SK-N-SH (cell line): ENCODE results near the gene NOP53. TPM values are rescaled to one million over a fixed set of nuclear protein-coding genes. Genes with fewer than 3 reads are reported as not detected.

Experiments used
- CTCF ChIA-PET: fragments of 300-600, 350-600 bp; formaldehyde crosslinking; extraction: SDS; loops from one replicate; lab custom pipeline; 2021; lab: Yijun Ruan, JAX
- POLR2A ChIA-PET: fragments of 350-600 bp; sonication (Branson Sonifier 250); formaldehyde crosslinking; extraction: SDS; loops from one replicate; lab custom pipeline; 2020; ENCODE audit warnings: antibody characterized with exemption, inconsistent platforms; lab: Yijun Ruan, JAX
- DNase-seq: peaks from one replicate; pipeline ENCODE4 v3.0.0; 2012
- H2AFZ ChIP-seq: fragments of 200-600 bp; sonication (generic); 2 replicates; pipeline ENCODE4 v1.8.1; 2016; ENCODE audit warnings: antibody characterized with exemption, mild to moderate bottlenecking, low read depth
- H3F3A ChIP-seq: fragments of 200-600 bp; sonication (generic); replicated peaks from 2 replicates; pipeline ENCODE3; 2016; ENCODE audit warnings: antibody characterized with exemption, mild to moderate bottlenecking; ENCODE audit not compliant: insufficient read depth
- H3K27ac ChIP-seq, 2 experiments: fragments of 200-500 bp in 1 of 2; fragments of 200-600 bp in 1 of 2; sonication (Bioruptor generic) in 1 of 2; sonication (generic), shearing (Covaris generic) in 1 of 2; 2 replicates each; pipeline versions ENCODE4 v1.5.1 to v1.6.1; 2014 to 2016; ENCODE audit warnings: low read depth in 2 of 2, inconsistent platforms in 1 of 2, low read length in 1 of 2, mild to moderate bottlenecking in 1 of 2, mixed read lengths in 1 of 2
- H3K27me3 ChIP-seq: fragments of 200-600 bp; sonication (generic), shearing (Covaris generic); 2 replicates; pipeline ENCODE4 v1.6.1; 2016; ENCODE audit warnings: mixed run types; ENCODE audit not compliant: insufficient read depth
- H3K36me3 ChIP-seq, 2 experiments: fragments of 200-500 bp in 1 of 2; fragments of 200-600 bp in 1 of 2; sonication (Bioruptor generic) in 1 of 2; sonication (generic) in 1 of 2; replicated peaks in 1 of 2; 2 replicates each; pipeline versions ENCODE3 to v1.5.1; 2014 to 2016; ENCODE audit warnings: low read length in 1 of 2, mild to moderate bottlenecking in 1 of 2; ENCODE audit not compliant: insufficient read depth in 2 of 2, control insufficient read depth in 1 of 2
- H3K4me1 ChIP-seq, 2 experiments: fragments of 200-500 bp in 1 of 2; fragments of 200-600 bp in 1 of 2; sonication (Bioruptor generic) in 1 of 2; sonication (generic), shearing (Covaris generic) in 1 of 2; 2 replicates each; pipeline versions ENCODE4 v1.5.1 to v1.6.1; 2014 to 2016; ENCODE audit warnings: low read depth in 1 of 2, low read length in 1 of 2, mixed run types in 1 of 2; ENCODE audit not compliant: insufficient read depth in 2 of 2, control insufficient read depth in 1 of 2
- H3K4me2 ChIP-seq: fragments of 200-600 bp; sonication (generic), shearing (Covaris generic); 2 replicates; pipeline ENCODE4 v1.6.1; 2017; ENCODE audit warnings: mixed run types
- H3K4me3 ChIP-seq, 2 experiments: fragments of 200-500 bp in 1 of 2; fragments of 200-600 bp in 1 of 2; sonication (Bioruptor generic) in 1 of 2; sonication (generic), shearing (Covaris generic) in 1 of 2; 2 replicates each; pipeline versions ENCODE4 v1.5.1 to v1.8.1; 2014 to 2016; ENCODE audit warnings: low read depth in 2 of 2, inconsistent platforms in 1 of 2, low read length in 1 of 2, mild to moderate bottlenecking in 1 of 2, mixed read lengths in 1 of 2, moderate library complexity in 1 of 2
- H3K79me2 ChIP-seq: fragments of 200-600 bp; sonication (generic); 2 replicates; pipeline ENCODE4 v1.8.1; 2017; ENCODE audit warnings: mild to moderate bottlenecking; ENCODE audit not compliant: insufficient read depth
- H3K9ac ChIP-seq: fragments of 200-600 bp; sonication (generic); 2 replicates; pipeline ENCODE4 v1.6.1; 2017; ENCODE audit warnings: mixed run types
- H3K9me2 ChIP-seq: fragments of 200-600 bp; sonication (generic); 2 replicates; pipeline ENCODE4 v1.6.1; 2017; ENCODE audit warnings: mixed run types
- H3K9me3 ChIP-seq: fragments of 200-600 bp; sonication (generic); 2 replicates; pipeline ENCODE4 v1.6.1; 2017; ENCODE audit warnings: mixed run types, mild to moderate bottlenecking, moderate library complexity
- H4K20me1 ChIP-seq: fragments of 200-600 bp; sonication (generic); 2 replicates; pipeline ENCODE4 v1.6.1; 2017; ENCODE audit warnings: mild to moderate bottlenecking, mixed run types; ENCODE audit not compliant: insufficient read depth
- ELF1 ChIP-seq: IDR thresholded peaks from 2 replicates; pipeline ENCODE4 v1.4.0; 2012
- EP300 ChIP-seq, 2 experiments: IDR thresholded peaks; 2 replicates each; pipeline versions ENCODE4 v1.4.0 to v1.6.1; 2012; ENCODE audit warnings: borderline replicate concordance in 1 of 2, low read depth in 1 of 2, low read length in 1 of 2
- EZH2phosphoT487 ChIP-seq: fragments of 200-600 bp; sonication (generic); IDR thresholded peaks from 2 replicates; pipeline ENCODE4 v1.6.1; 2017; ENCODE audit warnings: low read depth, mixed run types, mild to moderate bottlenecking, antibody characterized with exemption, moderate library complexity, borderline replicate concordance
- FOXJ3 ChIP-seq: sonication (generic); formaldehyde crosslinking; IDR thresholded peaks from 2 replicates; pipeline ENCODE4 v1.5.1; 2020; ENCODE audit warnings: mild to moderate bottlenecking, missing genetic modification reagents
- FOXM1 ChIP-seq: IDR thresholded peaks from 2 replicates; pipeline ENCODE4 v1.4.0; 2012; ENCODE audit warnings: low read depth, mild to moderate bottlenecking
- IRF3 ChIP-seq: fragments of 150-350 bp; IDR thresholded peaks from 2 replicates; pipeline ENCODE4 v1.6.1; 2016; ENCODE audit warnings: mild to moderate bottlenecking, low read depth, low read length
- JUND ChIP-seq: IDR thresholded peaks from 2 replicates; pipeline ENCODE4 v1.4.0; 2012
- MAX ChIP-seq: IDR thresholded peaks from 2 replicates; pipeline ENCODE4 v1.4.0; 2012; ENCODE audit warnings: low read depth
- NFIC ChIP-seq: IDR thresholded peaks from 2 replicates; pipeline ENCODE4 v1.4.0; 2012; ENCODE audit warnings: borderline replicate concordance
- RAD21 ChIP-seq: IDR thresholded peaks from 2 replicates; pipeline ENCODE4 v1.6.1; 2012; ENCODE audit warnings: mild to moderate bottlenecking, low read length
- RFX5 ChIP-seq: IDR thresholded peaks from 2 replicates; pipeline ENCODE4 v1.6.1; 2012; ENCODE audit warnings: mild to moderate bottlenecking, improper control_type of control experiment, low read length
- SMC3 ChIP-seq: IDR thresholded peaks from 2 replicates; pipeline ENCODE4 v1.6.1; 2012; ENCODE audit warnings: low read depth, low read length, improper control_type of control experiment
- TCF12 ChIP-seq: IDR thresholded peaks from 2 replicates; pipeline ENCODE4 v1.4.0; 2012
- TEAD4 ChIP-seq: IDR thresholded peaks from 2 replicates; pipeline ENCODE4 v1.4.0; 2012; ENCODE audit warnings: mild to moderate bottlenecking, borderline replicate concordance; ENCODE audit not compliant: insufficient read depth
- USF1 ChIP-seq: IDR thresholded peaks from 2 replicates; pipeline ENCODE4 v1.4.0; 2012; ENCODE audit warnings: low read depth, borderline replicate concordance
- YY1 ChIP-seq: IDR thresholded peaks from 2 replicates; pipeline ENCODE4 v1.4.0; 2012; ENCODE audit warnings: low read depth, mild to moderate bottlenecking
- WGBS: methylation state at CpG from one replicate; pipeline ENCODE4 v1.1.6; 2017; ENCODE audit warnings: low lambda C conversion rate; 5-methylcytosine and 5-hydroxymethylcytosine counted together
- polyA plus RNA-seq, 3 experiments: library from polyadenylated mRNA; depleted of rRNA; stranded (reverse); fragments of >200 nt; gene quantifications; 2 replicates each; pipeline ENCODE4 v1.2.3, GENCODE V29; 2012
- TF ChIP-seq, protein P1 (sequence below): IDR thresholded peaks from 2 replicates; pipeline ENCODE4 v1.6.1; 2012; ENCODE audit warnings: mild to moderate bottlenecking, low read depth, low read length, moderate library complexity
- TF ChIP-seq, protein P2 (sequence below): fragments of 150-350 bp; IDR thresholded peaks from 2 replicates; pipeline ENCODE4 v1.6.1; 2017; ENCODE audit warnings: antibody characterized with exemption, low read length, low read depth, borderline replicate concordance

Gene NOP53
- polyA plus RNA-seq, 1 of the 3 experiments (the other 2 are of a cell fraction), result 275 TPM

DNA sequence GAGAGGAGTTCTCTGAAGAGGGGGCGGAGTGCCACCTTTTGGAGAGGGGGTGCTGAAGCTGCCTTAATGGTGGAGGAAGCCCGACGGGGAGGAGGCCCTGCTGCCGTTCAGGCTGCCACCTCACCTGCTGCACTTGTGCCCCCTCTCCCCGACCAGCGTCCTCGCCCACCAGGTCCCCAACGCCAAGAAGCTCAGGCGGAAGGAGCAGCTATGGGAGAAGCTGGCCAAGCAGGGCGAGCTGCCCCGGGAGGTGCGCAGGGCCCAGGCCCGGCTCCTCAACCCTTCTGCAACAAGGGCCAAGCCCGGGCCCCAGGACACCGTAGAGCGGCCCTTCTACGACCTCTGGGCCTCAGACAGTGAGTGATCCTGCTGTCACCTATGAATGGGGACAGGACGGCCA is 5.4 kb downstream of the NOP53 start:
- no peak for DNase-seq
- Histone ChIP-seq H3K9me3 (no peaks in the 10 kb centered on the region), H3K9me2 (no peaks in the 10 kb centered on the region), H3K4me3 (no peak overlapping the region), H3K9ac (no peak overlapping the region), H3K27ac (no peak overlapping the region), H3K79me2 (peaks cover 41% of the 10 kb centered on the region), H3K4me2 (no peak overlapping the region), H3F3A (no peaks in the 10 kb centered on the region), H3K4me1 (peaks cover 4 to 5% of the 10 kb centered on the region in 2 experiments; a peak in 1 of 4 replicates), H3K27me3 (no peaks in the 10 kb centered on the region), H3K36me3 (peaks cover 46 to 63% of the 10 kb centered on the region in 2 experiments), H2AFZ (no peak overlapping the region), H4K20me1 (peaks cover 10% of the 10 kb centered on the region; the same call in 1 of the 2 replicates)
- 90% methylated on average over 9 of the region's 18 CpGs for WGBS
- CTCF ChIA-PET, result interaction anchor here (0.6 to 2.8 kb wide), 6 partner anchors 15 to 446 kb away, joined by 3 to 14 read pairs (median 4); no protein-coding TSS in a partner anchor
- TF ChIP-seq, protein P1, sequence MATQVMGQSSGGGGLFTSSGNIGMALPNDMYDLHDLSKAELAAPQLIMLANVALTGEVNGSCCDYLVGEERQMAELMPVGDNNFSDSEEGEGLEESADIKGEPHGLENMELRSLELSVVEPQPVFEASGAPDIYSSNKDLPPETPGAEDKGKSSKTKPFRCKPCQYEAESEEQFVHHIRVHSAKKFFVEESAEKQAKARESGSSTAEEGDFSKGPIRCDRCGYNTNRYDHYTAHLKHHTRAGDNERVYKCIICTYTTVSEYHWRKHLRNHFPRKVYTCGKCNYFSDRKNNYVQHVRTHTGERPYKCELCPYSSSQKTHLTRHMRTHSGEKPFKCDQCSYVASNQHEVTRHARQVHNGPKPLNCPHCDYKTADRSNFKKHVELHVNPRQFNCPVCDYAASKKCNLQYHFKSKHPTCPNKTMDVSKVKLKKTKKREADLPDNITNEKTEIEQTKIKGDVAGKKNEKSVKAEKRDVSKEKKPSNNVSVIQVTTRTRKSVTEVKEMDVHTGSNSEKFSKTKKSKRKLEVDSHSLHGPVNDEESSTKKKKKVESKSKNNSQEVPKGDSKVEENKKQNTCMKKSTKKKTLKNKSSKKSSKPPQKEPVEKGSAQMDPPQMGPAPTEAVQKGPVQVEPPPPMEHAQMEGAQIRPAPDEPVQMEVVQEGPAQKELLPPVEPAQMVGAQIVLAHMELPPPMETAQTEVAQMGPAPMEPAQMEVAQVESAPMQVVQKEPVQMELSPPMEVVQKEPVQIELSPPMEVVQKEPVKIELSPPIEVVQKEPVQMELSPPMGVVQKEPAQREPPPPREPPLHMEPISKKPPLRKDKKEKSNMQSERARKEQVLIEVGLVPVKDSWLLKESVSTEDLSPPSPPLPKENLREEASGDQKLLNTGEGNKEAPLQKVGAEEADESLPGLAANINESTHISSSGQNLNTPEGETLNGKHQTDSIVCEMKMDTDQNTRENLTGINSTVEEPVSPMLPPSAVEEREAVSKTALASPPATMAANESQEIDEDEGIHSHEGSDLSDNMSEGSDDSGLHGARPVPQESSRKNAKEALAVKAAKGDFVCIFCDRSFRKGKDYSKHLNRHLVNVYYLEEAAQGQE, result no peak
- no peak for TF ChIP-seq ELF1
- TF ChIP-seq TCF12, result no peak
- TF ChIP-seq FOXJ3 (CRISPR knock-in tag), result no peak
- no peak for TF ChIP-seq RFX5
- TF ChIP-seq JUND, result no peak
- no peak for TF ChIP-seq IRF3
- no peak for TF ChIP-seq USF1
- TF ChIP-seq TEAD4, result no peak
- no peak for TF ChIP-seq YY1
- POLR2A ChIA-PET, result no interaction called here

DNA sequence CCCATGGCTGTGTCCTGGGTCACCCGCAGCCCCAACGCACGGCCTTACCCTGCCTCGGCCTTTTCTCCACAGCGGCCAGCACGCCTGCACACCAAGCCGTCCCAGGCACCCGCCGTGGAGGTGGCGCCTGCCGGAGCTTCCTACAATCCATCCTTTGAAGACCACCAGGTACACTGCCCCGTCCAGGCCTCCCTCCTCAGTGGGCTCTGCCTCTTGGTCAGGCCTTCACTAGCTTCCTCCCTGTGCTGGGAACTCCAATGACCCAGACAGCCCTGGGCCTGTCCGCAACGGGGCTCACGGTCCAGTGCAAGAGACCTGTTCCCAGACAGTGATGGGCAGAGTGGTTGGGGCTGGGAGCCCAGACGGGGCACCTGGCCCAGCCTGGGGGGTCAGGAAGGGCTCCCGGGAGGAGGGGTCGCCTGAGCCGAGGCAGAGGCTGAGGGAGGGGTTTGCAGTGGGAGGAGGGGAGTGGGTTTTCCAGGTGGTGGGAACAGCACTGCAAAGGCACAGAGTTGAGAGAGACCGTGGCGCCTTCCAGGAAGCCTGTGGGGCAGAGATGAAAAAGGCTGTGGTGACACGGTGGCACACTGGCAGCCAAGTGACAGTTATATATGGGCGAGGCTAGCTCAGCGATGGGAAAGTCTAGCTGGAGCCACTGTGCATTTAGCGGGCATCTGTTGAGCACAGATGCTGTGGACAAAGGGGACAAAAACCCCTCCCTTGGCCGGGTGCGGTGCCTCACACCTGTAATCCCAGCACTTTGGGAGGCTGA is 7.3 kb downstream of the NOP53 start:
- Histone ChIP-seq H3K9ac (no peak overlapping the region), H3K36me3 (peaks cover 39 to 75% of the 10 kb centered on the region in 2 experiments), H3F3A (no peaks in the 10 kb centered on the region), H2AFZ (no peak overlapping the region), H3K4me1 (no peaks in the 10 kb centered on the region; a peak in 1 of 4 replicates), H3K4me2 (no peak overlapping the region), H3K27me3 (no peaks in the 10 kb centered on the region), H3K79me2 (peaks cover 22% of the 10 kb centered on the region; the same call in 1 of the 2 replicates), H3K4me3 (no peak overlapping the region), H3K27ac (no peak overlapping the region), H3K9me3 (no peaks in the 10 kb centered on the region), H4K20me1 (peaks cover 10% of the 10 kb centered on the region; the same call in 1 of the 2 replicates), H3K9me2 (no peaks in the 10 kb centered on the region)
- no peak for TF ChIP-seq FOXJ3 (CRISPR knock-in tag)
- no peak for TF ChIP-seq EZH2phosphoT487
- TF ChIP-seq YY1, result no peak
- TF ChIP-seq NFIC, result no peak
- TF ChIP-seq RFX5, result no peak
- no peak for TF ChIP-seq TCF12
- TF ChIP-seq EP300 (IDR thresholded peaks at IDR 0.05; ENCODE audit: borderline replicate concordance in 1 of 2, low read depth in 1 of 2, low read length in 1 of 2), result no peak
- no peak for TF ChIP-seq MAX
- no peak for TF ChIP-seq FOXM1
- TF ChIP-seq, protein P2, sequence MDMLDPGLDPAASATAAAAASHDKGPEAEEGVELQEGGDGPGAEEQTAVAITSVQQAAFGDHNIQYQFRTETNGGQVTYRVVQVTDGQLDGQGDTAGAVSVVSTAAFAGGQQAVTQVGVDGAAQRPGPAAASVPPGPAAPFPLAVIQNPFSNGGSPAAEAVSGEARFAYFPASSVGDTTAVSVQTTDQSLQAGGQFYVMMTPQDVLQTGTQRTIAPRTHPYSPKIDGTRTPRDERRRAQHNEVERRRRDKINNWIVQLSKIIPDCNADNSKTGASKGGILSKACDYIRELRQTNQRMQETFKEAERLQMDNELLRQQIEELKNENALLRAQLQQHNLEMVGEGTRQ, result no peak
- no peak for TF ChIP-seq RAD21
- TF ChIP-seq SMC3, result no peak
- WGBS, result 88% methylated on average over 12 of the region's 27 CpGs
- DNase-seq, result no peak
- POLR2A ChIA-PET, result no interaction called here
- CTCF ChIA-PET, result interaction anchor here (1.5 to 2.8 kb wide), 4 partner anchors 9 to 110 kb away, joined by 3 to 14 read pairs (median 10); no protein-coding TSS in a partner anchor
